ENCODE data around the gene C9orf43. TPM values are rescaled to one million over a fixed set of nuclear protein-coding genes. Genes with fewer than 3 reads are reported as not detected.
"Not testable (repeated sequence)": the region's sequence is repeated elsewhere in the genome, so short reads cannot be mapped to it uniquely, and the experiment has no call there.

C9orf43 gene
- polyA plus RNA-seq, 1 donor from 2014 or later, result not detected

DNA sequence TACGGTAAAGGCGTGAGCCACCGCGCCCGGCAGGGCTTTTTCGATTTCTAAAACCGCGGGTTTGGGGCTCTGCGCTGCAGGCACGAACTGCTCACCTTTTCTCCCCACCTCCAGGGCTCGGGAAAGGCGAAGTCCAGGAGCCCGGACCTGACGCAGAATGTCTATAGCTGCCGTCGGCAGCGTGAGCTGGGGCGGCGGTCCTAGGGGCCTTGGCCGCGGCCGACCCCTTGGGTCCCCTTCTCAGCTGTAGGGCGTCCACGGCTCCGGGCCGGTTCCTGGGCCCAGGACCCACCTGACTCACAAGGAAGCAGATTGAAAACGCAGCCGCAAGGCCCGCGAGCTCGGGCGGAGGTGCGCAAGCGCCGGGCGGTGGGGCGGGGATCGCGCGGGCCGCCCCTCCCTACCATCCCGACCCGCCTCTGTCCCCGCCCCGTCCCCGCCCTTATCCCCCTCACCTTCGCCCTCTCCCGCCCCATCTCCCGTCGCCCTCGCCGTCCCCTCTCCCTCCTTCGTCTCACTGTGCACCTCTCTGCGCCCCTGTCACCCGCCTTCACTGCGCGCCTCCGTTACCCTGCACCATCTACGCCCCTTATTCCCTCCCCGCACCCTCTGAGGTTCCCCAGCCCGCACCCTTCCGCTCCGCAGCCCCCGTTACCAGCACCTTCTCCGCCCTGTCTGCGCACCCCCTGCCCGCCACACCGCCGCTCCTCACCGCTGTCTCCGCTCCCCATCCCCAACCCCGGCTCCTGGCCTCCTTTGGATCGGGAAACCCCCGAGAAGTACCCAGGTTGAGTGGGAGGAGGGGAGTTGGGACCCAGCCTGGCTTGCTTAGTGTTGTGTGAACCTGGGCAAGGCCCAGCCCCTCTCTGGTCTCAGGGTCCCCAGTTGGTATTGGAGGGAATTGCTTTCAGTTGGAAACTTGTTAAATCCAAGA is 33.6 kb upstream of the C9orf43 start, which contains the start of gene HDHD3:
Gene HDHD3 (minus strand): TSS at position 353 of the 934 bp plus-strand sequence. CDS start 2,632 bp downstream, outside the sequence.
- Mint-ChIP-seq H3K27me3 (no peaks in the 10 kb centered on the region), H3K9me3 (no peaks in the 10 kb centered on the region), H3K36me3 (no peaks in the 10 kb centered on the region)

DNA sequence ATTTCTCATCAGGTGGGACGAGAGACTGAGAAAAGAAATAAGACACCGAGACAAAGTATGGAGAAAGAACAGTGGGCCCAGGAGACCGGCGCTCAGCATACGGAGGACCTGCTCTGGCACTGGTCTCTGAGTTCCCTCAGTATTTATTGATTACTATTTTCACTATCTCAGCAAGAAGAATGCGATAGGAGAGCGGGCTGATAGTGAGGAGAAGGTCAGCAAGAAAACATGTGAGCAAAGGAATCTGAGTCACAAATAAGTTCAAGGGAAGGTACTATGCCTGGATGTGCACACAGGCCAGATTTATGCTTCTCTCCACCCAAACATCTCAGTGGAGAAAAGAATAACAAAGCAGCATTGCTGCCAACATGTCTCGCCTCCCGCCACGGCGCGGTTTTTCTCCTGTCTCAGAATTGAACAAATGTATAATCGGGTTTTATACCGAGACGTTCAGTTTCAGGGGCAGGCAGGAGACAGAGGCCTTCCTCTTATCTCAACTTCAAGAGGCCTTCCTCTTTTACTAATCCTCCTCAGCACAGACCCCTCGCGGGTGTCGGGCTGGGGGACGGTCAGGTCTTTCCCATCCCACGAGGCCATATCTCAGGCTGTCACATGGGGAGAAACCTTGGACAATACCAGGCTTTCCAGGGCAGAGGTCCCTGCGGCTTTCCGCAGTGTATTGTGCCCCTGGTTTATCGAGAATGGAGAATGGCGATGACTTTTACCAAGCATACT is 31.3 kb upstream of the C9orf43 start:
- peak overlapping the region; percentile 26 to 80 (median 53) for H3K4me3 Mint-ChIP-seq

More for the DNA sequence above, 33.6 kb upstream of the C9orf43 start, which contains the start of gene HDHD3:
- peaks cover 14 to 21% (median 16%) of the 10 kb centered on the region in 3 donors for H3K4me1 Mint-ChIP-seq
- H3K4me3 Mint-ChIP-seq, result peak within 1 kb of the TSS; percentile 86 to 97 (median 93)
- H3K27ac Mint-ChIP-seq, result peak within 1 kb of the TSS; percentile 72 to 89 (median 83)

DNA sequence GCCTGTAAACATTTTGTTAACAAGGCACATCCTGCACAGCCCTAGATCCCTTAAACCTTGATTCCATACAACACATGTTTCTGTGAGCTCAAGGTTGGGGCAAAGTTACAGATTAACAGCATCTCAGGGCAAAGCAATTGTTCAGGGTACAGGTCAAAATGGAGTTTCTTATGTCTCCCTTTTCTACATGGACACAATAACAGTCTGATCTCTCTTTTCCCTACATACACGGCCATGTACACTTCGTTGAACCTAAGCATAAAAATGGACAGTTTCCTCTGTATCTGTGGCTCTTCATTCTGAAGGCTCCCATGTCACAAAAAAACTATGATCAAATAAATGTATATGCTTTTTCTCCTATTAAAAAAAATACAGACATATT is 30.7 kb upstream of the C9orf43 start:
- not testable (repeated sequence) for H3K9me3 Mint-ChIP-seq, H3K27me3 Mint-ChIP-seq, H3K36me3 Mint-ChIP-seq
- Mint-ChIP-seq H3K4me3 (peak overlapping the region in 1 of 4 donors; percentile 50), H3K4me1 (peaks cover 10 to 20% (median 18%) of the 10 kb centered on the region in 3 donors), H3K27ac (peak overlapping the region in 2 of 3 donors; percentile 22 to 93)

More for the DNA sequence above, 31.3 kb upstream of the C9orf43 start:
- not testable (repeated sequence) for H3K9me3 Mint-ChIP-seq, H3K36me3 Mint-ChIP-seq, H3K27me3 Mint-ChIP-seq
- Mint-ChIP-seq H3K27ac (peak overlapping the region in 2 of 3 donors; percentile 22 to 34), H3K4me1 (peaks cover 10 to 24% (median 18%) of the 10 kb centered on the region in 3 donors)

DNA sequence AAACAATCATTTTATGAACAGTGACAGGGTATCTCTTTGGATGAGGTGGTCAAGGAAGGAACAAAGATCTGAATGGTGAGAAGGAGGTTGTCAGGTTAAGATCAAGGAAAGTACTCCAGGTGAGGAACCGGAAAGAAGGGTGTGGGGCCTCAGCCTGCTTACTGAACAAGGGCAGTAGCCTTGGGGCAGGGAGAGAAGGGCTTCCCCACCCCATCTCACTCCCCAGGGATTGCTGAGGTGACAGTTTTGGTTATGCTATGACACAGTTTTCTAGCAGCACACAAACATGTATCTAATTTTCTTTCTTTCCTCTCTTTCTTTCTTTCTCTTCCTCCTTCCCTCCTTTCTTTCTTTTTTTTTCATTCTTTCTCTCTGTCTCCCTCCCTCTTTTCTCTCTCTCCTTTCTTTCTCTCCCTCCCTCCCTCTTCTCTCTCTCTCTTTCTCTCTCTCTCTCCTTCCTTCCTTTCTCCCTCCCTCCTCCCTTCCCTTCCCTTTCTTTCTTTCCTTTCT is 29.6 kb upstream of the C9orf43 start:
- H3K4me3 Mint-ChIP-seq, result peak overlapping the region in 3 of 4 donors; percentile 43 to 51 (median 46)

DNA sequence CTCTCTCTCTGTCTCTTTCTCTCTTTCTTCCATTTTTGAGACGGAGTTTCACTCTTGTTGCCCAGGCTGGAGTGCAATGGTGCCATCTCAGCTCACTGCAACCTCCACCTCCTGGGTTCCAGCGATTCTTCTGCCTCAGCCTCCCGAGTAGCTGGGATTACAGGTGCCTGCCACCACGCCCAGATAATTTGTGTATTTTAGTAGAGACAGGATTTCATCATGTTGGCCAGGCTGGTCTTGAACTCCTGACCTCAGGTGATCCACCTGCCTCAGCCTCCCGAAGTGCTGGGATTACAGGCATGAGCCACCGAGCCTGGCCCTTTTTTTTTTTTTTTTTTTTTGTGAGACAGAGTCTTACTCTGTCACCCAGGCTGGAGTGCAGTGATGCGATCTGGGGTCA is 29.1 kb upstream of the C9orf43 start:
- not testable (repeated sequence) for H3K27me3 Mint-ChIP-seq, H3K36me3 Mint-ChIP-seq, H3K9me3 Mint-ChIP-seq

More for the DNA sequence above, 29.6 kb upstream of the C9orf43 start:
- Mint-ChIP-seq H3K4me1 (peaks cover 5 to 15% (median 9%) of the 10 kb centered on the region in 3 donors), H3K27me3 (no peaks in the 10 kb centered on the region), H3K27ac (peak overlapping the region; percentile 25 to 93 (median 54)), H3K36me3 (peaks cover 4% of the 10 kb centered on the region), H3K9me3 (no peaks in the 10 kb centered on the region)

DNA sequence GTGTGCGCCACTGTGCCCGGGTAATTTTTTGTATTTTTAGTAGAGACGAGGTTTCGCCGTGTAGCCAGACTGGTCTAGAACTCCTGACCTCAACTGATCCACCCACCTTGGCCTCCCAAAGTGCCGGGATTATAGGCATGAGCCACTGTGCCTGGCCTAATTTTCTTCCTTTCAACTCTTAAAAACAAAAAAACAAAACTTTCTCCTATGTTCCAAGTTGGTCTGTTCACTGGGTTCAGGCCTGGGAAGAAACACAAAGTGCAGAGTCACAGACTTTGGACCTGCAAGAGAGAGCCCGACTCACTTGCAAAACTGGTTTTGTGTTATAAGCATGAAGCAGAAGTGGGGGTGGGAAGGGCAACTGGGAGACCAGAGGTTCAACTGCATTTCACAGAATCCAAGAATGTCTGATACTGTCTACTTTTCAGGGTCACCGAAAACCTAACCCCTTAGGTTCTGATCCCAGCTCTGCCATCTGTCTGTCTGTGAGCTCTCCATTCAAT is 28.6 kb upstream of the C9orf43 start:
- H3K4me3 Mint-ChIP-seq, result peak overlapping the region in 1 of 4 donors; percentile 5
- H3K27ac Mint-ChIP-seq, result peak overlapping the region in 1 of 3 donors; percentile 93
- peaks cover 7 to 15% (median 9%) of the 10 kb centered on the region in 3 donors for H3K4me1 Mint-ChIP-seq
- H3K27me3 Mint-ChIP-seq, result no peaks in the 10 kb centered on the region
- peaks cover 5% of the 10 kb centered on the region for H3K36me3 Mint-ChIP-seq
- H3K9me3 Mint-ChIP-seq, result no peaks in the 10 kb centered on the region

More for the DNA sequence above, 29.1 kb upstream of the C9orf43 start:
- Mint-ChIP-seq H3K4me3 (peak overlapping the region in 1 of 4 donors; percentile 39), H3K27ac (peak overlapping the region in 1 of 3 donors; percentile 93), H3K4me1 (peaks cover 5 to 15% (median 9%) of the 10 kb centered on the region in 3 donors)

DNA sequence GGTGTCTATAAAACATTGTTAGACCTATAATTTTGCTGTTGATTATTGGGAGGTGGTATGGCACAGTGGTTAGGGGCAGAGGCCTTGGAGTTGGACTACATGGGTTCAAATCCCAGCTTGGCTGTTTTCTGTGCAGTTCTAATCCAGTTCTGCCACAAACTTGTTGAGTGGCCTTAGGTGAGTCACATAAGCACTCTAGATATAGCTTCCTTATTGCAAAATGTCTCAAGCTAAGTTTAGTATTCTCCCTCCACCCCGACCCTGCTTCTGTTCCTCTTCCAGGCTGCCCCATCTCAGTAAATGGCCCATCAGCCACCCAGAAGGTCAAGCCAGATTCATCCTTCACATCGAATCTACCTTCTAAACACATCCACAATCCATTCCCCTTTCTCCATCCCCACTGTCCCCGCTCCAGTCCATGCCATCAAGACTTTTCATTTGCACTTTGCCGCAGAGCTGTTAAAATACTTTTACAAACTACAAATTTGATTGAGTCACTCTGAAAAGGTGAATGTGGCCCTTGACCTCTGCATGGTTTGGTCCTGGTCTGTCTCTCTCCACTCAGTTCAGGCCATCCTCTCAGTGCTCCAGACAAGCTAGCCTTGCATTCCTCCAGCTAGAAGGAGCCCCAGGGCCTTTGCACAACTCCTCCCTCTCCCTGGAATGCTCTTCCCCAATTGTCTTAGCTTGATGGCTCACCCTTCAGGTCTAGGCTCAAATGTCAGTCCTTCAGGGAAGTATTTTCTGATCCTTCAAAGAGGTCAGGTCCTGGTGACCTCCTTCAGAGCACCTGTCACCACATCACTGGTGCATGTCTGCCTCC is 23.8 kb upstream of the C9orf43 start:
- Mint-ChIP-seq H3K9me3 (no peaks in the 10 kb centered on the region), H3K36me3 (peaks cover 7% of the 10 kb centered on the region), H3K27me3 (no peaks in the 10 kb centered on the region), H3K4me1 (peaks cover 2 to 5% (median 2%) of the 10 kb centered on the region in 3 donors), H3K27ac (no peak overlapping the region), H3K4me3 (no peak overlapping the region)

DNA sequence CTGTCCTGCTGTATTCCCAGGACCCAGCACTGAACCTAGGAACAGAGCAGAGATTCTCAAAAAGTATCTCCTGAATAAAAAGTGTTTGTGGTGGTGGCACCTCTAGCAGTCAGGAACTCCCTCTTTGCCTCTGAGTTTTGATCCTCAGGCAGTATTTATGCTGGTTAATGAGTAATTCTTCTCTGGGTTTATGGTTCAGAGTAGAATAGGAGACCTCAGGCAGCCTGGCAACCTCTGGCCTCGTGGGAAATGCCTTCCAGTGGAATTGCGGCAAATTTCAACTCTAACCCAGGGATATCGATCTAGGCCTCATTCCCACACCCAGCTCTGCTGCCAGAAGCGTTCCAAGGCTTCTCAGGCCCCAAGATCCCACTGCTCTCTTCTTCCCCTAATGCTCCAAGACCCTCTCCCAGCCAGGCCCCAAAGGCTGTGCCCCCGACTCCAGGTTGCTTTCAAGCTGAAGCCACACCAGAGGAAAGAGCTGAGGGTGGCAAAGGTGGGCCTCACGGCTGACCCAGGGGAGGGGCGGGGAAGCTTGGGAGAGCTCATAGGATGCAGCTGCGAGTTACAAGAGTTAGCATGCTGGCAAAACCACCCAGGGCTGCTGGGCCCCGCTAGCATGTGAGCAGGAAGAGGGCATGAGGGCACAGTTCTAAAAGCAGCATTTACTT is 22.9 kb upstream of the C9orf43 start:
- no peaks in the 10 kb centered on the region for H3K9me3 Mint-ChIP-seq
- peaks cover 0 to 2% (median 0%) of the 10 kb centered on the region in 3 donors for H3K4me1 Mint-ChIP-seq
- no peak overlapping the region for H3K4me3 Mint-ChIP-seq
- no peak overlapping the region for H3K27ac Mint-ChIP-seq
- H3K27me3 Mint-ChIP-seq, result no peaks in the 10 kb centered on the region
- peaks cover 9% of the 10 kb centered on the region for H3K36me3 Mint-ChIP-seq

DNA sequence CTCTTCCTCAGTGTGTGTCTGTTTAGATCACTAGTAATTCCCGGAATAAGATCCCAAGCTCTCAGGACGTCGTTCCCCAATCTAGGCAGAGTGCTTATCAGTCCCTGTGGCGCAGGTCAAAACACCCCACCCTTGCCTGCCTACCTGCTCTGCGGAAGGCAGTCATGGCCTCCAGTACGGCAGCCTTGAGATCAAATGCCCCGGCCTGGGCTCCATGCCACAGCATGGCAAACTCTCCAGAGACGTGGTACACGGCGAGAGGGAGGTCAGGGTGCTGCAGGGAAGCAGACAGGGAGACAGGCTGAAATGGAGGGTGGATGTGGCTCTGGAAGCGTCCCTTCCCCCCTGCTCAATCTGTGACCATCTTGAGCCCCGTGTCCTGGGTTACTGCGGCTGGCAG is 21.7 kb upstream of the C9orf43 start:
- Mint-ChIP-seq H3K9me3 (no peaks in the 10 kb centered on the region), H3K27ac (no peak overlapping the region), H3K36me3 (peaks cover 9% of the 10 kb centered on the region), H3K27me3 (no peaks in the 10 kb centered on the region), H3K4me3 (no peak overlapping the region), H3K4me1 (peaks cover 0 to 2% (median 0%) of the 10 kb centered on the region in 3 donors)

DNA sequence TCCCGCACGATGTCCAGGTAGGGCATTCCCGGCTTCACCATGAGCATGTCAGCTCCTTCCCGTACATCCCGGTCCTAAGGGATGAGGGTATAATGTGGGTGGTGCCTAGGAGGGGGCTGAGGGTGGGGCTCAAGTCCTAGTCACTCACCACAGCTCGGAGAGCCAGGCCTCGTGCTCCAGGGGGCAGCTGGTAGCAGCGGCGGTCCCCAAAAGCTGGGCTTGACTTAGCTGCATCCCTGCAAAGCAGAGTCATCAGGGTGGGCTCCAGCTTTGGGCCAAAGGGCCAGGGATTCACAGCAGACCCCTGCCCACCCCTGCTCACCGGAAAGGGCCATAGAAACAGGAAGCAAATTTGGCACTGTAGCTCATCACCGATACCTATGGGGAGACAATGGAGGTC is 21.1 kb upstream of the C9orf43 start:
- Mint-ChIP-seq H3K36me3 (peaks cover 9% of the 10 kb centered on the region), H3K4me1 (peaks cover 0 to 2% (median 0%) of the 10 kb centered on the region in 3 donors), H3K4me3 (no peak overlapping the region), H3K27me3 (no peaks in the 10 kb centered on the region), H3K9me3 (no peaks in the 10 kb centered on the region), H3K27ac (no peak overlapping the region)

DNA sequence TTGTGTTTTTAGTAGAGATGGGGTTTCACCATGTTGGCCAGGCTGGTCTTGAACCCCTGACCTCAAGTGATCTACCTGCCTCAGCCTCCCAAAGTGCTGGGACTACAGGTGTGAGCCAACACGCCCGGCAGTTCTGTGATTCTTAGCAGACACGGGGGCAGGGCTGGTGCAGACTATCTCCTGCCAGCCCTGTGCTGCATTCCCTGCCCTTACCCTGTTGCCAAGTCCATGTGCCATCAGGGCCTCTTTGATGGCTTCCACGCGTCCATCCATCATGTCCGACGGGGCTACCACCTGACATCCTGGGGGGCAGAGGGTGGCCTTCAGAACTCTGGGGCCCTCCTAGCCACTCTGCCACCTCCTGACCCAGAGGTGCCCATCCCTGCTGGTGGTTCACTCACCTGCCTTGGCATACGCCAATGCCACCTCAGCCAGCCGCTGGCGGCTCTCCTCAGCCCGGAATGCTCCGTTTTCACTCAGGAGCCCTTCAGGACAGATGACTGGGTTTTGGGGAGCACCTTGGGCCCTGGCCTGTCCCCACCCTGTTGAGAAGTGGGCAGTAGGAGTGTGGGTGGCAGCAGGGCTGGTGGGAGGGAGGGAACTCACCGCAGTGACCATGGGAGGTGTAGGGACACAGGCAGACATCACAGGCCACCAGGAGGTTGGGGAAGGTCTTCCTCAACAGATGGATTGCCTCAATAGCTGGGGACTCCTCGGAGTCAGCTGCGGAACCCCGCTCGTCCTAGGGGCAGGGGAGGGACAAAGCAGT is 20.2 kb upstream of the C9orf43 start:
- Mint-ChIP-seq H3K4me3 (no peak overlapping the region), H3K4me1 (peaks cover 0 to 2% (median 0%) of the 10 kb centered on the region in 3 donors), H3K36me3 (peaks cover 8% of the 10 kb centered on the region), H3K9me3 (no peaks in the 10 kb centered on the region), H3K27me3 (no peaks in the 10 kb centered on the region), H3K27ac (no peak overlapping the region)

DNA sequence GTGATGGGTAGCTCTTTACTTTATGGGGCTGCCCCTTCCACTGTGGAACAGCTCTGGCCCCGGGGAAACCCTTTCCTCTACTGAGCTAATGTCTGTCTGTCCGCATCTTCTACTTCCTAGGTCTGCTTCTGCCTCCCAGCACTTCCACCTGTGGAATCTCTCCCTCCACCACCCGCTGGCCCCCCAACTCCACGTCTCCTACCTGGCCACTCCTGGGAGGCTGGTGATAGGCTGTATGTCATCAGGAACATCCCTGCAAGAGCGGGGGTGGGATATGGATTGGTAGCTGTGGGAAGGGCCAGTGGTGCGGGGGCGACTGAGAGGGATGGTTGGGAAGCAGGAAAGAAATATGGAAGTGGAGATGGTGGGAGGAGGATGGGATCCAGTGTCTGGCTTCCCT is 18.6 kb upstream of the C9orf43 start:
- no peak overlapping the region for H3K4me3 Mint-ChIP-seq
- H3K9me3 Mint-ChIP-seq, result no peaks in the 10 kb centered on the region
- H3K4me1 Mint-ChIP-seq, result no peaks in the 10 kb centered on the region
- H3K27me3 Mint-ChIP-seq, result no peaks in the 10 kb centered on the region
- no peak overlapping the region for H3K27ac Mint-ChIP-seq
- H3K36me3 Mint-ChIP-seq, result peaks cover 6% of the 10 kb centered on the region

DNA sequence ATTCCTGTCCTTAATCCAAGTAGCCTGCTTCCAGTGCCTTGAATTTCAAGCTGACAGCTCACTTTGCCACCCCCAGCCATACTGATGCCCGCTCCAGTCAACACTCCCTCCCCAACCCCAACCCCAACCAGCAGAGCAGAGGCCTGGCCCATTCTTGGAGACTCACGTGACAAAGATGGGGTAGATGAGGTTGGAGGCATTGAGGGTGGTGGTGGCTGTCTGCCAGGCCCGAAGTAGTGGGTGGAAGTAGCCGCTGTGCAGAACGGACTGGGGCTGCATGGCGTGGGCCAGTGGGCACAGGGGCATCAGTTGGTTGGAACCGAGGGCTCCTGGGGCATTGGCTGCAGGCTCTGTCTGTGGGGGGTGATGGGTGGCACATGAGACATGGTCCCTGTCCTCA is 17.3 kb upstream of the C9orf43 start:
- Mint-ChIP-seq H3K4me3 (no peak overlapping the region), H3K27ac (no peak overlapping the region), H3K4me1 (no peaks in the 10 kb centered on the region), H3K27me3 (no peaks in the 10 kb centered on the region), H3K36me3 (peaks cover 6% of the 10 kb centered on the region), H3K9me3 (no peaks in the 10 kb centered on the region)
